ENCODE measurements around the gene TRPM3.

Gene TRPM3

DNA sequence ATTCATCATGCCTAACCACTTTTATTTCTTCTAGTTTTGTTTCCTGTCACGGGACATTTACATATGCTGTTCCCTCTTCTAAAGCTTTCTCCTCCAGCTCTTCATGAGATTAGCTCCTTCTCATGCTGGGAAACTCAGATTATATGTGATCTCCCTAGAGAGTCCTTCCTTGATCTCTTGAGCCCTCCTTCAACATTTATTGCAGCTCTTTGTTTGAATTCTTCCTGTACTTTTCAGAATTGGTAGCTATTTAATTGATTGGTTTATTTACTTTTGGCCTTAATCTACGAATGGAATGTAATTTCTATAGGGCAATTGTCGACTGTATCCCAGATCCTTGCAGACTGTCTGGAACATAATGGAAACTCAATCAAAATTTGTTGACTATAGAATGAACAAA is 9.7 kb upstream of the TRPM3 start:
- TF ChIP-seq SPI1 (IDR thresholded peaks at IDR 0.05; ENCODE audit: borderline replicate concordance, low read depth) (no peak), POLR2AphosphoS5 (IDR thresholded peaks at IDR 0.05; ENCODE audit: low read depth) (no peak)
- TF ChIP-seq, protein P1, sequence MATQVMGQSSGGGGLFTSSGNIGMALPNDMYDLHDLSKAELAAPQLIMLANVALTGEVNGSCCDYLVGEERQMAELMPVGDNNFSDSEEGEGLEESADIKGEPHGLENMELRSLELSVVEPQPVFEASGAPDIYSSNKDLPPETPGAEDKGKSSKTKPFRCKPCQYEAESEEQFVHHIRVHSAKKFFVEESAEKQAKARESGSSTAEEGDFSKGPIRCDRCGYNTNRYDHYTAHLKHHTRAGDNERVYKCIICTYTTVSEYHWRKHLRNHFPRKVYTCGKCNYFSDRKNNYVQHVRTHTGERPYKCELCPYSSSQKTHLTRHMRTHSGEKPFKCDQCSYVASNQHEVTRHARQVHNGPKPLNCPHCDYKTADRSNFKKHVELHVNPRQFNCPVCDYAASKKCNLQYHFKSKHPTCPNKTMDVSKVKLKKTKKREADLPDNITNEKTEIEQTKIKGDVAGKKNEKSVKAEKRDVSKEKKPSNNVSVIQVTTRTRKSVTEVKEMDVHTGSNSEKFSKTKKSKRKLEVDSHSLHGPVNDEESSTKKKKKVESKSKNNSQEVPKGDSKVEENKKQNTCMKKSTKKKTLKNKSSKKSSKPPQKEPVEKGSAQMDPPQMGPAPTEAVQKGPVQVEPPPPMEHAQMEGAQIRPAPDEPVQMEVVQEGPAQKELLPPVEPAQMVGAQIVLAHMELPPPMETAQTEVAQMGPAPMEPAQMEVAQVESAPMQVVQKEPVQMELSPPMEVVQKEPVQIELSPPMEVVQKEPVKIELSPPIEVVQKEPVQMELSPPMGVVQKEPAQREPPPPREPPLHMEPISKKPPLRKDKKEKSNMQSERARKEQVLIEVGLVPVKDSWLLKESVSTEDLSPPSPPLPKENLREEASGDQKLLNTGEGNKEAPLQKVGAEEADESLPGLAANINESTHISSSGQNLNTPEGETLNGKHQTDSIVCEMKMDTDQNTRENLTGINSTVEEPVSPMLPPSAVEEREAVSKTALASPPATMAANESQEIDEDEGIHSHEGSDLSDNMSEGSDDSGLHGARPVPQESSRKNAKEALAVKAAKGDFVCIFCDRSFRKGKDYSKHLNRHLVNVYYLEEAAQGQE (IDR thresholded peaks at IDR 0.05; ENCODE audit: insufficient replicate concordance, low read depth) = no peak
- Histone ChIP-seq H3K27me3 (ENCODE audit: insufficient read depth, poor library complexity, severe bottlenecking) (no peaks in the 10 kb centered on the region), H3K27ac (replicated peaks) (no peak overlapping the region), H3K4me3 (replicated peaks; ENCODE audit: insufficient read depth, low read length) (no peak overlapping the region)
- DNase-seq (ENCODE audit: low read depth in 1 of 2, low spot score in 1 of 2) = no peak

DNA sequence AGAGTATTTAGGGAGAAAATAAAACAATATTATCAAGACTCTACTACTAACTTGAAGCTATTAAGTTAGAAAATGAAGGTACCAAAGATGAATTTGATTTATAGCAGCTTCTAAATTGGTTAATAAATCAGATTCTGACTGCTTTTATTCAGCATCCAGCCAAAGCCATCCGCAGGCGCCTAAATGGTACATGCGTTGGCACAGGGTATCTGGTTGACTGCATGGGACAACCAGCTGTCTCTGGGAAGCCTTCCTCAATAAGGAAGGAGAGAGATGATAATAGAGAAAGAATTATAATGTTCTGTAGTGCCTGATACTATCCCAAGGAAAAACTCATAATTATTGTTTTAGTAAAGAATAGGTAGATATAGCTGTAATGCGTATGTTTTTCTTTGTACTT is 9.1 kb upstream of the TRPM3 start:
- no peak overlapping the region for H3K27ac ChIP-seq (replicated peaks)

DNA sequence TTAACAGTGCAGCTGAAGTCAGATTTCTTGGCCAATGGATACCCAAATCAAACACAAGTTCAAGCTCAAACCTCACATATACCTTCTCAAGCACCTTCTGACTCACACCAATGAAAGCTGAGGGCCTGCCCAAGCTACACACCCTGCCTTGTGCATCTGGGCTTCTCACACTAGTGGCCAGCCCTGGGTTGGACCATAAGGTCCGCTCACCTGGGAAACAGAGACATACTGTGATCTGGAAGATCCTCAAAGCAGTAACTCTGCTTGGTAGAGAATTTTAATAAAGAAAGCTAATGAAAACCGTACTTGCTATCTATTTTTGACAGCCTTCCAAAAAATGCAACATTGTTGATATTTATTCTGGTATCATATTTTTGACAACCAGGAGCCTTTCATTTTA is 7.4 kb upstream of the TRPM3 start:
- TF ChIP-seq POLR2AphosphoS5 (IDR thresholded peaks at IDR 0.05; ENCODE audit: low read depth) (no peak), SPI1 (IDR thresholded peaks at IDR 0.05; ENCODE audit: borderline replicate concordance, low read depth) (no peak), GABPA (IDR thresholded peaks at IDR 0.05; ENCODE audit: low read depth) (no peak)
- TF ChIP-seq, protein P1 (IDR thresholded peaks at IDR 0.05; ENCODE audit: insufficient replicate concordance, low read depth) = no peak
- H3K27ac ChIP-seq (replicated peaks) = no peak overlapping the region
- no peak overlapping the region for H3K4me3 ChIP-seq (replicated peaks; ENCODE audit: insufficient read depth, low read length)
- DNase-seq (ENCODE audit: low read depth in 1 of 2, low spot score in 1 of 2) = no peak
- H3K27me3 ChIP-seq (ENCODE audit: insufficient read depth, poor library complexity, severe bottlenecking) = no peaks in the 10 kb centered on the region

More for the DNA sequence above, 9.1 kb upstream of the TRPM3 start:
- TF ChIP-seq SPI1 (IDR thresholded peaks at IDR 0.05; ENCODE audit: borderline replicate concordance, low read depth) = no peak
- TF ChIP-seq, protein P2, sequence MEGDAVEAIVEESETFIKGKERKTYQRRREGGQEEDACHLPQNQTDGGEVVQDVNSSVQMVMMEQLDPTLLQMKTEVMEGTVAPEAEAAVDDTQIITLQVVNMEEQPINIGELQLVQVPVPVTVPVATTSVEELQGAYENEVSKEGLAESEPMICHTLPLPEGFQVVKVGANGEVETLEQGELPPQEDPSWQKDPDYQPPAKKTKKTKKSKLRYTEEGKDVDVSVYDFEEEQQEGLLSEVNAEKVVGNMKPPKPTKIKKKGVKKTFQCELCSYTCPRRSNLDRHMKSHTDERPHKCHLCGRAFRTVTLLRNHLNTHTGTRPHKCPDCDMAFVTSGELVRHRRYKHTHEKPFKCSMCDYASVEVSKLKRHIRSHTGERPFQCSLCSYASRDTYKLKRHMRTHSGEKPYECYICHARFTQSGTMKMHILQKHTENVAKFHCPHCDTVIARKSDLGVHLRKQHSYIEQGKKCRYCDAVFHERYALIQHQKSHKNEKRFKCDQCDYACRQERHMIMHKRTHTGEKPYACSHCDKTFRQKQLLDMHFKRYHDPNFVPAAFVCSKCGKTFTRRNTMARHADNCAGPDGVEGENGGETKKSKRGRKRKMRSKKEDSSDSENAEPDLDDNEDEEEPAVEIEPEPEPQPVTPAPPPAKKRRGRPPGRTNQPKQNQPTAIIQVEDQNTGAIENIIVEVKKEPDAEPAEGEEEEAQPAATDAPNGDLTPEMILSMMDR (IDR thresholded peaks at IDR 0.05; ENCODE audit: insufficient read depth, low read length) = no peak
- TF ChIP-seq, protein P1 (IDR thresholded peaks at IDR 0.05; ENCODE audit: insufficient replicate concordance, low read depth) = no peak
- TF ChIP-seq POLR2AphosphoS5 (IDR thresholded peaks at IDR 0.05; ENCODE audit: low read depth) = no peak
- no peak for TF ChIP-seq GABPA (IDR thresholded peaks at IDR 0.05; ENCODE audit: low read depth)
- no peaks in the 10 kb centered on the region for H3K27me3 ChIP-seq (ENCODE audit: insufficient read depth, poor library complexity, severe bottlenecking)
- DNase-seq (ENCODE audit: low read depth in 1 of 2, low spot score in 1 of 2) = no peak
- no peak overlapping the region for H3K4me3 ChIP-seq (replicated peaks; ENCODE audit: insufficient read depth, low read length)

DNA sequence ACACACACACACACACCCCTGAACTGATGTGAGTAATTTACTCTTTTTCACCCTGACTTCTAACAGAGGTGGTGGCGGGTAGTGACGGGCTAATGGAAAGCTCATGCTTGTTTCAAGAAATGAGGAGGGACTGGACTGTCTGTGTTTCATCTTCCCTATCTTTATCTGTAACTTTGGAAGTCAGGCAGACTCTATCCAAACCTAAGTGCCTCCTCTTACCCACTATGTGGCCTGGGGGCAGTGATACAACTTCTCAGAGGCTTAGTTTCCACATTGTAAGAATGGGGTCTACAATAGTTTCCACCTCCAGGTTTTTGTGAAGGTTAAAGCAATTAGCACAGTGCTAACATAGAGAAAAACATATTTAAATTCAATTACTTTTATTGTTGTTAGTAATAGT is 5.9 kb upstream of the TRPM3 start:
- DNase-seq (ENCODE audit: low read depth in 1 of 2, low spot score in 1 of 2) = no peak
- no peak for TF ChIP-seq GABPA (IDR thresholded peaks at IDR 0.05; ENCODE audit: low read depth)
- no peak for TF ChIP-seq SPI1 (IDR thresholded peaks at IDR 0.05; ENCODE audit: borderline replicate concordance, low read depth)
- TF ChIP-seq, protein P1 (IDR thresholded peaks at IDR 0.05; ENCODE audit: insufficient replicate concordance, low read depth) = no peak
- TF ChIP-seq, protein P2 (IDR thresholded peaks at IDR 0.05; ENCODE audit: insufficient read depth, low read length) = no peak
- no peak for TF ChIP-seq POLR2AphosphoS5 (IDR thresholded peaks at IDR 0.05; ENCODE audit: low read depth)
- H3K27ac ChIP-seq (replicated peaks) = no peak overlapping the region
- no peaks in the 10 kb centered on the region for H3K27me3 ChIP-seq (ENCODE audit: insufficient read depth, poor library complexity, severe bottlenecking)
- no peak overlapping the region for H3K4me3 ChIP-seq (replicated peaks; ENCODE audit: insufficient read depth, low read length)
